GM19238 (cell line): ENCODE results near the gene GGTA1.

Experiments used
- DNase-seq: peaks from one replicate; pipeline ENCODE4 v3.0.0; 2011; ENCODE audit warnings: low spot score; ENCODE audit not compliant: insufficient read length

Gene GGTA1

DNA sequence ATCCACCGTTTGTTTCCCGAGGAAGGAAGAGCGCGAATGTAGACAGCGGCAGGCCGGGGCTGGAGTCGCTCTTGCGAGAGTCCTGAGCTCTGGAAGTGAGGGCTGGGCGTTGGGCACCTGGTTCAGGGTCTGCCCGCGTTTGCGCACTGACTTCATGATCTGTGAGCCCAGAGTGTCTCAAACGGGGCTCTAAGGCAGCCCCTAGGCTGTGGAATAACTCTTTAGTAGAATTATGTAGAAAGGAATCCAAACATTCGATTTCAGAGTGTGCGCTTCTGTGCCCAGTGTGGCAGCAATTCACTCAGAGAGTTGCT is 478 bp upstream of the GGTA1 start:
- DNase-seq = no peak

DNA sequence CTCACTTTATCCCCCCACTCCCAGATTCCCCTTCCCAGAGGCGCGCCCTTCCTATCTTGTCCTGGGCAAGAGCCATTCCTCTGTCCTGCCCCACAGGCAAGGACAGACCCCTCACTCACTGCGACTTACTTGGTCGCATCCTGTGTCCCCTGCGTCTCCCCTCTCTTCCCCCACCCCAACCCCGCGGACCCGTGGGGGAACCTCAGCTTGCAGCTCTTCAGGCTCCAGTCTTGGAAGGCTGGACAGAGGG is 542 bp downstream of the GGTA1 start:
- DNase-seq = no peak

DNA sequence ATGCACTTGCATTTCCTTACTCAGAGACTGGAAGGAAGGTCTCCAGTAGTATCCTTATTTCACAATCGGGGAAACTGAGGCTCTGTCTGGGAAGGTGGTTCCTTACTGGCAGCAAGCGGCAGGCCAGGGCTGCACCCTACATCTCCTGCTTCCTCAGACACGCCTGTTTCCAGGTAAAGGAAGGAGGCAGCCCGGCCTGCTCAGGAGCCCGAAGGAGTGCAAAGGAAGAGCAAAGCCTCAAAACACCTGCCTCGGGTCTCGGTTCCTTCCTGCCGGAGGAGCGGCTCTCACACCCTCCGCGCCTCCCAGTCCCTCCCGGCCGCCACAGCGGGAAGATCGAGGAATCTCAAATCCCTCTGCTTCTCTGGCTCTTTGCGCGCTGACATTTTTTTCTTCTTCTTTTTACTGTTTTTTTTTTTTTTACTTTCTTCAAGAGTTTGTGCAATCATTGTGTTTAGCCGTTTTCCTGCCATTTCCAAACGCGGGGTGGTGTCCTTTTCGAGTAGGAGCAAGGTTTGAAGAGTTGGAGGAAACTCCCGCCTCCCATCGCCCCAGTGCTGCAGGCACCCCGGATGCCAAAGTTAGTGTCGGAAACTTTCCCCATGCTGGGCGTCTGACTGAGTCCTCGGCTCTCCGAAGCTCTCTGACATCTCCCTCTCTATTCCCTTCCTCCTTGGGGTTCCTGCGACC is 1.0 kb downstream of the GGTA1 start:
- DNase-seq = no peak

DNA sequence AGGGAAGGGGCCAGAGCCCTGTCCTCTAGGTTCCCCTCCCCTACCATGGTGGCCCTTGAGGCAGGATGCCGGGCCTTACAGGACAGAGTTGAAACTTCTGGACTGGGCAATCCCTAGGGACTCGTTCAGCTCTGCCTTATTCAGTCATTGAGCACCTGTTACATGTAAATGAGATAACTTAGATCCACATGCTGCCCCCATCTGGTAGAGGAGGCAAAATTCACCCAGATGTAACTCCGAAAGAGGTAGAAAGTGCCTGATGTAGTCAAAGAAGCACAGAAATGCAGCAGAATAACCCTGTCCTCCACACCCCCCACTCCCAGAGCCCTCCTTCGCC is 1.5 kb downstream of the GGTA1 start:
- DNase-seq = peak; percentile 64

DNA sequence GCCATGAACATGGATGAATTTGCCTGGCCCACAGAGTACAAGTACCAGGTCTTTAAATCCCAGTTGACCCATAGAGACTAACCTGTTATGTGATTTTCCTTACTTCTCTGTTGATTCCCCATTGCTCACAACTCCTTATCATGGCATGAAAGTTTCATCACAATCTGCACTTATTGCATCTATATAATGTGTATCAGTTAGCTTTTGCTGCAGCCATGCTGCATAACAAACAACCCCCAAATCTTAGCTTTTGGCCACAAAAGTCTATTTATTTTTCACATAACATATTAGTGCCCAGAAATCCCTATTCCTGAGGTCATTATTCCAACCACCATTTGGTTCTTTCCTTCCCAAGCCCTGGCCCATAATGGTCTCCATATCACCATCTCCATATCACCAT is 3.7 kb downstream of the GGTA1 start:
- DNase-seq = no peak

DNA sequence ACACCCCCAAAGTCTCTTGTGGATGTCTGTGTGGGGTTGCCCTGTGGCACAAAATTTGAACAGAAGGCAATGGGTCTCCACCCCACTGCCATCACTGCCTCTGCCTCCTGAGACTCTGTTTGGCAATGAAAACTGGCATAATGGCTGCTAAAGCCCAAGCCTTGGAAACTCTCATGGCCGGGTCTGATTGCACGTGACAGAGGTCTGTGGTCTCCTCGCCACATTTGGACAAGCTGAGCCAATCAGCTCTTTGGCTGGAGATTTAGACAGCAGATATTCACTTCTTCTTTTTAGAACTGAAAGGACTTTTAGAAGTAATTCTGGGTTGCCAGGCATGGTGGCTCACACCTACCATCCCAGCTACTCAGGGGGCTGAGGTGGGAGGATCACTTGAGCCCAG is 5.5 kb downstream of the GGTA1 start:
- DNase-seq = no peak

DNA sequence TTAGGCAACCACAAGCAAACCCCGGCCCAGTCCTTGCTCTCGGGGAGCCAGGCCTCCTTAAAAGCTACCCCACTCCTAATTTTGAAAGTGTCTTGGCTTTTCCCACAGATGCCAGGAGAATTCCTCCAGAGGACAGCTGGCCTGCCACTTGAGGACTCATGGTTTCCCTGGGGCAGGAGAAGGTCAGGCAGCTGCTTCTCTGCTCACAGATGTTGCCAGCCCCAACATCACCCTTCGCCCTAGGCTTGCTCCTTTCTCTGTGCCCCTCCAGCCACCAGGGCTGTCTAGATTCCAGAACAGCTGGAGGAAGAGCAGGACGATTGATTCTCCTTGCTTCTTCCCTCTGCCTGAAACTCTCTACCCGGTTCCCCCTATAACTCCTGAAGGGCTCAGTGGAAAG is 8.5 kb downstream of the GGTA1 start:
- no peak for DNase-seq

DNA sequence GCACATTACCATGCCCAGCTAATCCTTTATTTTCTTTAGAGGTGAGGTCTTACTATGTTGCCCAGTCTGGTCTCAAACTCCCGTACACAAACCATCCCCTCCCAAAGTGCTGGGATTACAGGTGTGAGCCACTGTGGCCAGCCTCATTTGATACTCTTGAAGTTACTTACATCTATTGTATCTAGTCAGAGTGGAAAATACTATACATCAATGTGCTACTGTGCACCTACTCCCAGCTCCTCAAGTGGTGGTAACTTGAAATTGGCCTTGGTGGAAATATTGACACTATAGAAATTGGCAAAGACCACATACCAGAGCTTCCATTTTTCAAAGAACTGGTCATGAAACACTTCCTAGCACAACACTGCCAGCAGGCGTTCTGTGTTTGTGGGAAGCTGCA is 10.3 kb downstream of the GGTA1 start:
- DNase-seq = no peak

DNA sequence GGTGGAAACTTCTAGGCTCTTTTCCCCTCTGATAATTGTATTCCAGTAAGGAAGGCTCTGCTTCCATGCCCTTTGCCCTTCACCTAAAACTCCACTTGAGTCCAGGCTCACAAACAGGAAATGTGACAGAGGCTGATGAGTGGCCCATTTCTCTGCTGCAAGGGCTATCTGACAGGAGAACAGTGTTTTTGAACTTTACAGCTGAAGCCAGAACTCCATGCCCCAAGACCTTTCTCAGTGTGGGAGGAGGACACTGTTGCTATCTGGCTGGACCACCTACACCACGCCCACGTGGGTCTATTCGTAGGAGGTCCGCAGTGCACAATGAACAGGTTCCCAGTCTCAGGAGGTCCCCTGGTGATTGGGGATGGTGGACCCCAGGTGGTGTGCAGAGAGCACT is 13.6 kb downstream of the GGTA1 start:
- no peak for DNase-seq

DNA sequence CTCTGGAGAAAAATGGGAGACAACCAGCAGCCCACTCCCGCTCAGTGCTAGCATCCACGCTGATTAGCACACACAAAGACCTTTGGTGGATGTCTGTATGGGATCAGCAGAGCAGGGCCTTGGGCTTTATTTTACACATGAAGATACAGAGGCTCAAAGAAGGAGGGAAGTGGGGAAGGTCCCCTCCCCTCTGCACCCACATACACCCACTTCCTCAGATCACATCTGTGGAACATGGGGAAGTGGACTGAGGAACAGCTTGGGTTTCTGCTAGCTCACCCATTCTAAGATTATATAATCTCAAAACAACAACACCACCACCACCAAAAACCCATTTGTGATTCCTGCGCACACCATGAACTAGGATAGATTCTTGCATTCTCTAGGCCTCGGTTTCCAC is 14.0 kb downstream of the GGTA1 start:
- DNase-seq = no peak

DNA sequence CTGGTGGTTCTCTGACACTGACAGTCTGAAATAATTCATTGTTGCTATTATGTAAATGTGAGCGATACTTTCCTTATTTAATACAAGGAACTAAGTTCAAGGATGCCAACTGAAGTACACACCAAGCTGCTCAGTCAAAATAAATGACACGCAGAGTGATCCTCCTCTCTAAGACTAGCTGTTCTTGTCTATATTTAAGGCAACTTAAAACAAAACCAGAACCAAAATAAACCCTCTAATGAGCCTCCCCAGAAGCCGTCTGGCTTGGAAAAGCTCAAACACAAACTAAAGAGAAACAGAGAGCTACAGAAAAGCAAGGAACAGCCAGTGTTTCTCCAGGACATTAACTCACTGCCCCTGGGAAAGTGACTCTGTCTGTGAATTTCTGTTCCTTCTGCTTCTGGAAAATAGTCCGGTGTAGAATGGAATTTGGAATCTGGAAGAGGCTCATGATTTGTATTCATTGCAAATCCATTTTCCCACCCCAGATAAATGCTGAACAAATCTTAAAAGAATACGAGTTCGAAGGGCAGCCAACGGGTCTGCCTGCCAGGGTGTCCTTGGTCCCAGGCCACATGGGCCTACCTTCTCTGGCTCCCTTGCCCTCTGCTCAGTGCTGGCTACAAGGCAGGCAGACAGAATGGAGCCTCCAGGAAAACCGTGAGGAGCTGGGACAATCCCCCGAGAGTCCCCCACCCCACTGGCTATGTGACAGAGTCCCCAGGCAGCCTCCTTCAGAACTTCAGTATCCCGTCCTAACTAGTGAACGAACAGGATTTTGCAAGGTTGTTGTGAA is 14.8 kb downstream of the GGTA1 start:
- DNase-seq = no peak

DNA sequence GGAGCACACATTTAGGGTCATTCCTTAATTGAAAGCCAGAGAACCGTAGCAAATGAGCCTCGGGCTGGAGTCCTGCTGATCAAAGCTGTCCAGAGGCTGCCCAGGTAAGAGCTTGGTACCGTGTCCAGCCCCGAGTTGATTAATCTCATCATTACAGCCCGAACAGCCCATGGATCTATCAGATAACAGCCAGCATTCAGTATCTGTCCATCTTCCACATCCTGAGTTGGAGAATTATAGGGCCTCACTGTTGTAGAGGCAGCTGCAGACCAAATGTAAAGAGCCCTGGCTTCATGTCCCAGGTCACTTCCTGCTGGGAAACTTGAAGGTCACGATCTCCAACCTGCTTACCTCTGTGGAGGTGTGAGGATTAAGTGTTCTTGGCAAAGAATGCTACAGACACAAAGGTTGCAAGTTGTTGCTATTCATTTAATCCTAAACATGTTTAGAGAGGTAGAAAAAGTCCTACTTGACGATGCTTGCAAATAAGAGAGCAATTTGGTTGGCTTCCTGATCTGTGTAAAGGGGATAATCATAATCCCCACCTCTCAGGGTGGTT is 16.1 kb downstream of the GGTA1 start:
- DNase-seq = no peak

DNA sequence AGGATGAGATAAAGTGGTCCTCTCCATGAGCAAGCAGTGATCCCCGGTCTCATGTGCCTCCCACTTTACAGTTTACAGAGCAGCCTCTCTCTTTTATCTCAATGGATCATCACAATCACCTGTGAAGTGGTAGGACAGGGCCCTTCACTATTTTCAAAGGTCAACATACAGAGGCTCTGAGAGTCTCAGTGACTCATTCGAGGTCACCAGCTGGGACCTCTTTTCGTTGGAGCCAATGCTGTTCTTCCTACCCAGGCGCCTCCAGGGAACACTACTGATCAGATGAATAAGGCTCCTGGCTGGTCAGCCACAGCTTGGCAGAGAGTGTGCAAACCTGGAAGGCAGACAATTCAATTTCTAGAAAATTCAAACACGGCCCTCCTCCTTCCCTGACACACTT is 16.6 kb downstream of the GGTA1 start:
- DNase-seq = no peak

DNA sequence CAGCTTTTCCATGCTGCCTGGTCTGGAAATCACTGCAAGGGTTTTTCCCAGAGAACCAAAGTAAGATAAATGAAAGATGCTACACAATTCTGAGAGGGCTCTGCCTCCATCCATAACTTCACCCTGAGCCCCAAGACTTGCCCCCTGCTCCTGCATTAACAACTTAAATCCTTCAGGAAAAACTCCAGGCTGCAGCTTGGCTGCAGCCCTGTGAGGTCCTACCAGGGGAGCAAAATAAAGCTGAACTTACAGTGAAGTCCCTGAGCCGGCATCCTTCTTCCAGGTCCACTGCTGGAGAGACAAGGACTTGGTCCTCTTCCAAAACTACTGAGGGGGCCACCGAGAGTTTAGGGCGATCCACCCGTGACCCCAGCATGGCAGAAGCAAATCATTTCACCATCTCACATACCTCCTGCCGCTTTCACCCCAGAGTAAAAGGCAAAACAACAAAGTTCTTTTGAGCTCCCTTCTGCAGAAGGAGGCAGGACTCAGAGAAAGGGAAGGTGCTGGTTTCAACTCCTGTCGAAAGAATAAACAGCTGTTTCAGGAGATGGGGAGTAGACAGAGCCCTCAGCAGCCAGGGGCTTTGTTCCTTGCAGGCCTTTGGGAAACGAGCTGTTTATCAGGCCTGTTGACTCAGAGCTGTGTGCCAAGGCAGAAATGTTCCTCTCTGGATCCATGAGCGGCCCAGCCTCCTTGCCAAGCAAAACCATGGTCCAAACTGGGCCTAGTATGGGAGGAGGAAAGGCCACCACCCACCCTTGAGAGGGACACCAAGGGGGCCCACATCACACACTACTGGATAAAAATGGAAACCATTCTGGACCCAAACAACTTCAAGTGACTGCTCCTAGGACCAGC is 20.6 kb downstream of the GGTA1 start:
- no peak for DNase-seq

DNA sequence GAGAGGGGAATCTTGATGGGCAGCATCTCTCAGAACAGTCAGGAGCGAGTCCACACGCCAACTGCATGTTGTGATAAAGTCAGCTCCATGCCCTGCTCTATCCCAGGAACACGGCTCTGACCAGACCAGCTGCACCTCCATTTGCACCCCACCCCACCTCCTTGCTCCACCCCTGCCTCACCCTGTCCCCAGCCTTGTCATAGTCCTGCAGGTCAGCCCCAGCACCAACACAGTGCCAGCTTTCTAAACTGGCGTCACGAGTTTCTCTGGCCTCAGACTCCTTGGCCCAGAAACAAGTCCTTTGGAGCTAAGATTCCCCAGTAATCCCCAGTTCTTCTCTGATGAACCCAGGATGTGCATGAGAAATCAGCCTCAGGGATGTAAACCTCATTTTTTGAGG is 23.5 kb downstream of the GGTA1 start:
- no peak for DNase-seq

DNA sequence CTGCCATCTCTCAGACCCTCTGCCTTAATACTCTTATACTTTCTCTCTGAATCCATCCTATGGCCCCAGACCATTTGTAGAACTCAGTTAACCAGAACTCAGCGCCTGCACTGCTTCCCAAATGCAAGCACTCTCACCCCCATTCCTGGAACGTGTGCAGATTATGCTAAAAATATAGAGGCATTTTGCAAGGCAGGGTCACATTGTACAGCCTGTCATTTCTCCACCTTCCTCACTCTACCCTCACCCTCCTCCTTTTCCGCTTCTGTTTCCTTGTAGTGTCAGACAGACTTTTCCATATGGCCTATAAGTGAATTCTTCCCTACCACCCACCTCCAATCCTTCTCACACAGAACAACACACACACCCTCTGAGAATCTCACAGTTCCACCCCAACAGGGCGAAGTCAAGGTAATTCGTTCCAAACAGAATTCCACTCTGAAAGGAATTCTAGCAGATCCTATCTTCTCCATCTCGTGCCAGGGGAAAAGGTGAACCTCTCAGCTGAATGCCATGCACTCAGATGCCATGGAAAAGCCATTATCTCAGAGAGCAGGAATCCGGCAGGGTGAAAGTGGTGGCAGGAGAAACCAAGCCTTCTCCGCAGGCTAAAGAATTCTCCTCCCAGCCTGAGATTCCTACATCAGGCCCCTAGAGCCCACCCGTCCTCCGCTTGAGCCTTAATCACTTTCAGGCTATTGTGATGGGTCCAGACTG is 25.3 kb downstream of the GGTA1 start:
- no peak for DNase-seq

DNA sequence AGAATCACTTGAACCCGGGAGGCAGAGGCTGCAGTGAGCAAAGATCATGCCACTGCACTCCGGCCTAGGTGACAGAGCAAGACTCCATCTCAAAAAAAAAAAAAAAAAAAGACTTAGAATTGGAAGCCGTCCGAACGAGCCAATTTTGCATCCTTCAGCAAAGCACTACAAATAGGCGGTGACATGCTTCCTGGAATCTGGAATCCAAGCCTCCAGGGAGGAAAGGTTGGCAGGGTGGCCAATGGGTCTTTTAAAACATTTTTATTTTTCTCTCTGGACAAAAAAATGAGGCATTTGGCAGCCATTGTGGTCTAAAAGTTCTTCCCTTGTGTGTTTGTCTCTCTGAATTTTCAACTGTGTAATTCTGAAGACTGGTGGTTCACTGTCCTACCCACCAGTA is 26.4 kb downstream of the GGTA1 start:
- DNase-seq = no peak

DNA sequence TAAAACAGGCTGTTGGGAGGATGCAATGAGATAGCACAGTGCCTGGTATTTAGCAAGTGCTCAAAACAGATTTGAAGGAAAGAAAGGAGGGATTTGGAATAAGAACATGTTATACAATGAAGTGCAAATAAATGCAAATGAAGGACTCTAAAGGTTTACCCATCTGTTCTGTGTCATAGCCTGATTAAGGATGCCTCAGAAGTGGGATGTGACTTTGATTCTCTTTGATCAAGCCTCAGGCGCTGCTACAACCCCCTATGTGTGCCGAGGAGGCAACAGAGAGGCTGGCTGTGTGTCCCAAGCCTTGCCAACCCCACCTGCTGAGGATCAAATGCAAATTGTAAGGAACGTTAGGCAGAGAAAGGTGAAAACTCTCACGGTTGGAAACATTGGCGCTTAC is 27.2 kb downstream of the GGTA1 start:
- DNase-seq = no peak

DNA sequence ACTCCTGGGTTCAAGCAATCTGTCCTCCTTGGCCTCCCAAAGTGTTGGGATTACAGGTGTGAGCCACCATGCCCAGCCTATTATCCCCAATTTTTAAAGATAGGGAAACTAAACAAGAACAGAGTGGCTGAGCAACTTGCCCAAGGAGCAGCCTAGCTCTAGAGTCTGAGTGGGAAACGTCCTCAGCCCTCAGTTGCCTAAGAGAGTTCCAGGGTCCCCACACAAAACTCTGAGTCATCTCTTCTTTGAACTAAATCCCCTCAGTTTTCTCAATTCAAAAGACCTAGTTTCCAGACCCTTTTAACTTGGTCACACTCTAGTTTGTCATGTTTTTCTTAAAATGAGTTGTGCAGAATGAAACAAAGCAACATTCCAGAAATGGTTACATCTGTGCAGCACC is 33.5 kb downstream of the GGTA1 start:
- DNase-seq = no peak

DNA sequence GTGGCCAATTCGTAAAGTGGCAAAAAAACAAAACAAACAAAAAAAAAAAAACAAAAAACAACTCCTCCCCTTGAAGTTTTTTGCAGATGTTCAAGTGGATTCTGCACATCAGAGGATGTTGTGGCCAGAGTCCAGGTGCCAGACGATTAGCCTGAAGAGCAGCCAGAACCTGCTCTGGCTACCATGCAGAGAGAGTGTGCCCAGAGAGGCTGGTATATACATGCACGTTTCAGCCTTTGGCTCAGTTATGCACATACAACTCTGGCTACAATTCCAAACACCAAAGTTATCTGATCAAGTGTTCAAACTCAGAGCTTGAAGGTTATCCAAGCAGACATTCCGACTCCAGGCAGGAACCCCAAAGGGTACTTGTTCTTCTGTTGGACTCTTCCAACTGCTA is 34.7 kb downstream of the GGTA1 start:
- DNase-seq = no peak

DNA sequence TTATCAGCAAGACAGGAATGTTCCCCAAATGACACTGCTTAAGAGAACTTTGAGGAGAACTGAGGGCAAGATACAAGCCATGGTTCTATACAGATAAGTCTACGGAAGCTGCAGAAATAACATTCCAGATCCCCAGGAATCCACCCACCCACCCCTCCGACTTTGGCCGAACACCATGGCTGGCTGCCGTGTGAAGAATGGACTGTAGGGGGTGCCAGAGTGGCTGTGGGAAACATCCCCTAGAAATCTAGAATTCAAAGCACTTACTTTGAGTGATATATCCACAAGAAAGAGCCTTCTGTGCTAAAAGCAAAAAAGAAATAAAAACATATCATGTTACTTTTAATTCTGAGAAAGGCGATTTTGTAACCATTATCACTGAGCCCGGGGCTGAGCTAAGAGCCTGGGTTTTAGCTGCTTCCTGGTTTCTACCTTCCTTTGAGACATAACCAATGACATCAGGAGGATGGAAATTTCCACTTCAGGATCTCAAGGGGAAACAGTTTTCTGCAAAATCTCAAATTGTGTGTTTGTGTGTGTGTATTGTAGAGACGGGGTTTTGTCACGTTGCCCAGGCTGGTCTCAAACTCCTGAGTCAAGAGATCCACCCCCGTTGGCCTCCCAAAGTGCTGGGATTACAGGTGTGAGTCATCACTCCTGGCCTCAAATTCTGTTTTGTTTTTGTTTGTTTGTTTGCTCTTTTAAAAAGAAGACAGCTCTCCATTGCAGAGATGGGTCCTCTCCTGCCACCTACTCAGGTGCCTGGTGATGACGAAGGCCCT is 36.4 kb downstream of the GGTA1 start:
- DNase-seq = no peak
